ENCODE measurements around the gene WDR19. TPM values are rescaled to one million over a fixed set of nuclear protein-coding genes. Genes with fewer than 3 reads are reported as not detected.
"Not testable (repeated sequence)": the region's sequence is repeated elsewhere in the genome, so short reads cannot be mapped to it uniquely, and the experiment has no call there.

Gene WDR19
- total RNA-seq, 1 experiment from 2014 or later, result 23.3 TPM

GRCh38 chr4:39179681-39180080, 2.6 kb upstream of the WDR19 start:
- WGBS (ENCODE audit: extremely low coverage, insufficient read length, low lambda C conversion rate), result no CpG with 5 or more reads among the region's 3 CpGs
- H3K27ac Mint-ChIP-seq, result no peak overlapping the region
- peaks cover 3 to 4% of the 10 kb centered on the region in 2 experiments; a peak in 2 of 4 replicates for H3K4me1 Mint-ChIP-seq

GRCh38 chr4:39180629-39181028, 1.7 kb upstream of the WDR19 start:
- H4K20me1 ChIP-seq (ENCODE audit: control insufficient read depth, insufficient read depth, insufficient read length); H2AK5ac ChIP-seq (ENCODE audit: insufficient read length, low read length); H2BK12ac ChIP-seq (ENCODE audit: insufficient read length, low read depth, low read length); H2BK20ac ChIP-seq (ENCODE audit: low read depth, low read length, poor library complexity, severe bottlenecking); DNase-seq; H2BK15ac ChIP-seq (ENCODE audit: low read depth, low read length); H4K8ac ChIP-seq (replicated peaks; ENCODE audit: insufficient read length, low read depth, low read length); H3K79me1 ChIP-seq (ENCODE audit: insufficient read depth, low read depth, low read length, poor library complexity, severe bottlenecking); H2AFZ ChIP-seq (ENCODE audit: low read length); H3K9me3 ChIP-seq (ENCODE audit: control insufficient read depth, low read depth, low read length); H2BK5ac ChIP-seq (ENCODE audit: insufficient read length, low read length); H4K5ac ChIP-seq (ENCODE audit: insufficient read length, low read depth, low read length); H3K18ac ChIP-seq (ENCODE audit: insufficient read length, low read depth, low read length); H3K36me3 Mint-ChIP-seq (ENCODE audit: insufficient read depth in 1 of 3, low read depth in 3 of 3); H3K56ac ChIP-seq (ENCODE audit: insufficient read length, low read depth, low read length); H4K91ac ChIP-seq (ENCODE audit: insufficient read length, low read depth, low read length); H3K9me3 Mint-ChIP-seq; H2BK120ac ChIP-seq (ENCODE audit: low read depth, low read length, poor library complexity, severe bottlenecking); H3K27ac ChIP-seq (ENCODE audit: insufficient read length, low read depth, low read length); H3K4me1 Mint-ChIP-seq; H3K4me2 ChIP-seq (ENCODE audit: insufficient read depth, insufficient read length, low read length); H3K27me3 ChIP-seq (ENCODE audit: insufficient read depth, low read length); H3K9ac ChIP-seq (ENCODE audit: extremely low read depth, insufficient read length, low read length); H3T11ph ChIP-seq (ENCODE audit: low read length); H3K79me2 ChIP-seq (ENCODE audit: insufficient read depth, low read length); H3K27ac Mint-ChIP-seq; H3K4me3 Mint-ChIP-seq; H3K23ac ChIP-seq (ENCODE audit: insufficient read length, low read depth, low read length); H3K14ac ChIP-seq (ENCODE audit: insufficient read depth, low read length); H3K4ac ChIP-seq (ENCODE audit: low read depth, low read length); H3K4me1 ChIP-seq (ENCODE audit: insufficient read depth, low read length): not testable (repeated sequence)
- peaks cover 10% of the 10 kb centered on the region for H3K23me2 ChIP-seq (ENCODE audit: insufficient read length, low read depth, low read length, poor library complexity, severe bottlenecking)
- no CpG with 5 or more reads among the region's 17 CpGs for WGBS (ENCODE audit: extremely low coverage, insufficient read length, low lambda C conversion rate)
- peaks cover 12% of the 10 kb centered on the region for H3K27me3 Mint-ChIP-seq (ENCODE audit: low read depth)

More at GRCh38 chr4:39179681-39180080, 2.6 kb upstream of the WDR19 start:
- Histone ChIP-seq H3K4me1 (ENCODE audit: insufficient read depth, low read length) (no peaks in the 10 kb centered on the region), H2BK15ac (ENCODE audit: low read depth, low read length) (no peak overlapping the region), H3K14ac (ENCODE audit: insufficient read depth, low read length) (no peak overlapping the region), H3K23me2 (ENCODE audit: insufficient read length, low read depth, low read length, poor library complexity, severe bottlenecking) (peaks cover 10% of the 10 kb centered on the region), H2AK5ac (ENCODE audit: insufficient read length, low read length) (no peak overlapping the region), H2BK20ac (ENCODE audit: low read depth, low read length, poor library complexity, severe bottlenecking) (no peak overlapping the region), H4K5ac (ENCODE audit: insufficient read length, low read depth, low read length) (no peak overlapping the region), H4K20me1 (ENCODE audit: control insufficient read depth, insufficient read depth, insufficient read length) (no peaks in the 10 kb centered on the region), H3K18ac (ENCODE audit: insufficient read length, low read depth, low read length) (no peak overlapping the region), H3K9ac (ENCODE audit: extremely low read depth, insufficient read length, low read length) (no peak overlapping the region), H2BK12ac (ENCODE audit: insufficient read length, low read depth, low read length) (no peak overlapping the region), H3K9me3 (ENCODE audit: control insufficient read depth, low read depth, low read length) (no peaks in the 10 kb centered on the region), H3T11ph (ENCODE audit: low read length) (no peak overlapping the region), H3K4me2 (ENCODE audit: insufficient read depth, insufficient read length, low read length) (no peak overlapping the region), H3K79me1 (ENCODE audit: insufficient read depth, low read depth, low read length, poor library complexity, severe bottlenecking) (no peaks in the 10 kb centered on the region), H3K27me3 (ENCODE audit: insufficient read depth, low read length) (no peaks in the 10 kb centered on the region), H3K56ac (ENCODE audit: insufficient read length, low read depth, low read length) (no peak overlapping the region), H3K23ac (ENCODE audit: insufficient read length, low read depth, low read length) (no peak overlapping the region), H2BK5ac (ENCODE audit: insufficient read length, low read length) (no peak overlapping the region), H2AFZ (ENCODE audit: low read length) (no peak overlapping the region), H3K4ac (ENCODE audit: low read depth, low read length) (no peak overlapping the region), H3K79me2 (ENCODE audit: insufficient read depth, low read length) (no peaks in the 10 kb centered on the region), H4K91ac (ENCODE audit: insufficient read length, low read depth, low read length) (no peak overlapping the region), H2BK120ac (ENCODE audit: low read depth, low read length, poor library complexity, severe bottlenecking) (no peak overlapping the region), H3K27ac (ENCODE audit: insufficient read length, low read depth, low read length) (no peak overlapping the region), H4K8ac (replicated peaks; ENCODE audit: insufficient read length, low read depth, low read length) (no peak overlapping the region)
- no peak for DNase-seq
- no peak for TF ChIP-seq CTCF (conservative IDR thresholded peaks at IDR 0.05)
- H3K27me3 Mint-ChIP-seq (ENCODE audit: low read depth), result peaks cover 21% of the 10 kb centered on the region
- H3K4me3 Mint-ChIP-seq, result no peak overlapping the region
- no peaks in the 10 kb centered on the region for H3K9me3 Mint-ChIP-seq
- H3K36me3 Mint-ChIP-seq (ENCODE audit: insufficient read depth in 1 of 3, low read depth in 3 of 3), result no peaks in the 10 kb centered on the region
